K562 (cell line): ENCODE results near the gene RALGAPB. TPM values are rescaled to one million over a fixed set of nuclear protein-coding genes. Genes with fewer than 3 reads are reported as not detected.

Experiments used
- ASH1L ChIP-seq: fragments of 450-650 bp; IDR thresholded peaks from 2 replicates; pipeline ENCODE4 v1.6.1; 2018; ENCODE audit warnings: borderline replicate concordance, mild to moderate bottlenecking, low read depth; ENCODE audit not compliant: partially characterized antibody
- CCNT2 ChIP-seq: IDR thresholded peaks from 2 replicates; pipeline ENCODE4 v1.6.1; 2011; ENCODE audit warnings: borderline replicate concordance, low read depth, mild to moderate bottlenecking, moderate library complexity, mixed read lengths, low read length; ENCODE audit not compliant: insufficient read length; ENCODE audit errors: extremely low read depth
- EZH2 ChIP-seq: IDR thresholded peaks from 2 replicates; pipeline ENCODE4 v1.6.1; 2012; ENCODE audit warnings: low read depth, mild to moderate bottlenecking, inconsistent platforms, low read length, borderline replicate concordance
- GATAD2A ChIP-seq: fragments of 450-650 bp; IDR thresholded peaks from 2 replicates; pipeline ENCODE4 v1.6.1; 2017
- GATAD2B ChIP-seq: fragments of 450-650 bp; IDR thresholded peaks from 2 replicates; pipeline ENCODE4 v1.6.1; 2017; ENCODE audit warnings: mild to moderate bottlenecking, borderline replicate concordance
- HMG20B ChIP-seq: fragments of 250-450 bp; sonication (Bioruptor Pico); IDR thresholded peaks from 2 replicates; pipeline ENCODE4 v1.5.0; 2021; ENCODE audit warnings: mild to moderate bottlenecking
- NCOR1 ChIP-seq: fragments of 450-650 bp; IDR thresholded peaks from 2 replicates; pipeline ENCODE4 v1.6.1; 2016; ENCODE audit warnings: mild to moderate bottlenecking, moderate library complexity
- NR3C1 ChIP-seq: sonication (generic); formaldehyde crosslinking; IDR thresholded peaks from 2 replicates; pipeline ENCODE4 v1.8.1; 2022; ENCODE audit warnings: missing genetic modification reagents
- SRSF9 ChIP-seq: fragments of 200-400 bp; formaldehyde crosslinking; IDR thresholded peaks from 2 replicates; pipeline ENCODE4 v1.6.1; 2017; ENCODE audit warnings: low read depth, low read length, borderline replicate concordance
- STAG1 ChIP-seq: sonication (generic); formaldehyde crosslinking; IDR thresholded peaks from 2 replicates; pipeline ENCODE4 v1.5.0; 2020; ENCODE audit warnings: missing genetic modification reagents, borderline replicate concordance
- ZEB2 ChIP-seq: fragments of 450-650 bp; IDR thresholded peaks from 2 replicates; pipeline ENCODE4 v1.6.1; 2016
- ZNF274 ChIP-seq: IDR thresholded peaks from 2 replicates; pipeline ENCODE4 v1.6.1; 2011; ENCODE audit warnings: low read depth, mild to moderate bottlenecking, low read length, moderate library complexity, borderline replicate concordance
- ZNF408 ChIP-seq: fragments of 250-450 bp; sonication (Bioruptor Pico); IDR thresholded peaks from 2 replicates; pipeline ENCODE4 v1.4.0; 2020; ENCODE audit warnings: low read depth, mild to moderate bottlenecking, moderate library complexity
- polyA plus RNA-seq, 8 experiments: library from polyadenylated mRNA; depleted of rRNA in 4 of 8; stranded (reverse) in 5 of 8; unstranded in 3 of 8; fragments of >200 nt; fragmentation: Nextera tagmentation in 2 of 8; fragmentation: Illumina TruSeq in 1 of 8; extraction: Ambion mirVana in 2 of 8; extraction: Trizol in 1 of 8; gene quantifications; 2 replicates each; pipeline versions ENCODE4 v1.2.1 to v1.2.3, GENCODE V29; 2011 to 2014; ENCODE audit warnings: inconsistent platforms in 1 of 8, missing spikeins in 1 of 8
- total RNA-seq, 7 experiments: library from RNA; depleted of rRNA in 6 of 7; stranded (reverse); fragments of >200 nt in 6 of 7; fragmentation: Illumina TruSeq in 2 of 7; extraction: Trizol in 2 of 7; gene quantifications; 2 replicates each; pipeline versions ENCODE4 v1.2.1 to v1.2.3, GENCODE V29; 2011 to 2021; ENCODE audit warnings: low replicate concordance in 1 of 7
- TF ChIP-seq, protein P1 (sequence below): sonication (generic); formaldehyde crosslinking; IDR thresholded peaks from 2 replicates; pipeline ENCODE4 v1.8.0; 2023; ENCODE audit warnings: missing genetic modification reagents, mild to moderate bottlenecking, borderline replicate concordance
- TF ChIP-seq, protein P2 (sequence below), 2 experiments: fragments of 250-450 bp in 1 of 2; fragments of 450-650 bp in 1 of 2; sonication (Bioruptor Pico) in 1 of 2; IDR thresholded peaks; 2 replicates each; pipeline versions ENCODE4 v1.6.1 to v1.8.0; 2016 to 2021; ENCODE audit warnings: mild to moderate bottlenecking in 2 of 2, moderate library complexity in 2 of 2, missing compliant biosample characterization in 1 of 2, missing genetic modification characterization in 1 of 2
- TF ChIP-seq, protein P3 (sequence below): IDR thresholded peaks from 3 replicates; pipeline ENCODE4 v1.6.1; 2011; ENCODE audit warnings: borderline replicate concordance, mild to moderate bottlenecking, moderate library complexity; ENCODE audit not compliant: insufficient read length; ENCODE audit errors: extremely low read depth

RALGAPB gene
- total and polyA plus RNA-seq, 9 of the 15 experiments (the other 6 are each of a cell fraction or from before 2014, with no cell fraction given): 4.3 to 25.6 (median 13.6) TPM

DNA sequence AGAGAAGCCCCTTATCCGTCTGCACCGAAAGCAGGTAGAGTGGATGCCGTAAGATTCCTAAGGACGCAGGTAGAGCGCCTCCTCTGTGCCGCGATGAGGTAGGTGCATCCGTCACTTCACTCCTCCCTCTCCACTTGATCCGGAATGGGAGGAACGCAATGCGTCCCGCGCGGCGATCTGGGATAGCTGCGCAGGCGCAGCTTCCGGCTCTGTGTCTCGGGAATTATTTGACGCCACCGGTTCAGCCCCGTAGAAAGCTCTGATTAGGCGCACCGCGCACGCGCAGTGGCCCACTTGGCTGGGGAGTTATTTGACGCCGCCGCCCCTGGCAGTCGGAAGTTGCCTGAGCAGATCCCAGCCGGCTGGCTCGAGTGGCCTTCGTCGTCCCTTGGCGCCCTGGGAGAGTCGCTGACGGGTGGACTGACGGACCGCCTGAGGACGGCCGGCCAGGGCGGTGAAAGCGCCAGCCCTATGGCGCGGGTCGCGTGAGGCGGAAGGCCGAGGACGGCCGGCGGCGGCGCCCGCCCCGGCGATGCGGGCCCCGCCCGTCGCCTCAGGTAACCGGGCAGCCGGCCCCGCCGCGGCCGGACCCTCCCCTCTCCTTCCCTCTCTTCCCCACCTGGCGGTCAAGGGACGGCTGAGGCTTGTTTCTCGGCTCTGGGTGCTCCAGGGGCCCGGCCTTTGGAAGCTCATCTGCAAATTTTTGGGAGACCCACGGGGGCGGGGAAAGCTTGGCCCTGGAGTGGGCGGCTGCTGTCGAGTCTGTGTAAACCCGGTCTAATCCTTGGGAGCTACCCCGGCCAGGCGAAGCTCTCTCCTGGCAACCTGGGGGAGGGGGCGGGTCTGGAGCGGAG, at the start of gene RALGAPB (continued):
- TF ChIP-seq HMG20B: no peak
- TF ChIP-seq ZNF408 (CRISPR knock-in tag): no peak
- no peak for TF ChIP-seq STAG1 (CRISPR knock-in tag)
- TF ChIP-seq ASH1L: peak; percentile 5
- TF ChIP-seq ZNF274: no peak
- peak; percentile 29 for TF ChIP-seq CCNT2
- TF ChIP-seq ZEB2: peak; percentile 93
- TF ChIP-seq, protein P1, sequence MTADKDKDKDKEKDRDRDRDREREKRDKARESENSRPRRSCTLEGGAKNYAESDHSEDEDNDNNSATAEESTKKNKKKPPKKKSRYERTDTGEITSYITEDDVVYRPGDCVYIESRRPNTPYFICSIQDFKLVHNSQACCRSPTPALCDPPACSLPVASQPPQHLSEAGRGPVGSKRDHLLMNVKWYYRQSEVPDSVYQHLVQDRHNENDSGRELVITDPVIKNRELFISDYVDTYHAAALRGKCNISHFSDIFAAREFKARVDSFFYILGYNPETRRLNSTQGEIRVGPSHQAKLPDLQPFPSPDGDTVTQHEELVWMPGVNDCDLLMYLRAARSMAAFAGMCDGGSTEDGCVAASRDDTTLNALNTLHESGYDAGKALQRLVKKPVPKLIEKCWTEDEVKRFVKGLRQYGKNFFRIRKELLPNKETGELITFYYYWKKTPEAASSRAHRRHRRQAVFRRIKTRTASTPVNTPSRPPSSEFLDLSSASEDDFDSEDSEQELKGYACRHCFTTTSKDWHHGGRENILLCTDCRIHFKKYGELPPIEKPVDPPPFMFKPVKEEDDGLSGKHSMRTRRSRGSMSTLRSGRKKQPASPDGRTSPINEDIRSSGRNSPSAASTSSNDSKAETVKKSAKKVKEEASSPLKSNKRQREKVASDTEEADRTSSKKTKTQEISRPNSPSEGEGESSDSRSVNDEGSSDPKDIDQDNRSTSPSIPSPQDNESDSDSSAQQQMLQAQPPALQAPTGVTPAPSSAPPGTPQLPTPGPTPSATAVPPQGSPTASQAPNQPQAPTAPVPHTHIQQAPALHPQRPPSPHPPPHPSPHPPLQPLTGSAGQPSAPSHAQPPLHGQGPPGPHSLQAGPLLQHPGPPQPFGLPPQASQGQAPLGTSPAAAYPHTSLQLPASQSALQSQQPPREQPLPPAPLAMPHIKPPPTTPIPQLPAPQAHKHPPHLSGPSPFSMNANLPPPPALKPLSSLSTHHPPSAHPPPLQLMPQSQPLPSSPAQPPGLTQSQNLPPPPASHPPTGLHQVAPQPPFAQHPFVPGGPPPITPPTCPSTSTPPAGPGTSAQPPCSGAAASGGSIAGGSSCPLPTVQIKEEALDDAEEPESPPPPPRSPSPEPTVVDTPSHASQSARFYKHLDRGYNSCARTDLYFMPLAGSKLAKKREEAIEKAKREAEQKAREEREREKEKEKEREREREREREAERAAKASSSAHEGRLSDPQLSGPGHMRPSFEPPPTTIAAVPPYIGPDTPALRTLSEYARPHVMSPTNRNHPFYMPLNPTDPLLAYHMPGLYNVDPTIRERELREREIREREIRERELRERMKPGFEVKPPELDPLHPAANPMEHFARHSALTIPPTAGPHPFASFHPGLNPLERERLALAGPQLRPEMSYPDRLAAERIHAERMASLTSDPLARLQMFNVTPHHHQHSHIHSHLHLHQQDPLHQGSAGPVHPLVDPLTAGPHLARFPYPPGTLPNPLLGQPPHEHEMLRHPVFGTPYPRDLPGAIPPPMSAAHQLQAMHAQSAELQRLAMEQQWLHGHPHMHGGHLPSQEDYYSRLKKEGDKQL (CRISPR knock-in tag): no peak
- TF ChIP-seq GATAD2A: no peak
- TF ChIP-seq, protein P2, sequence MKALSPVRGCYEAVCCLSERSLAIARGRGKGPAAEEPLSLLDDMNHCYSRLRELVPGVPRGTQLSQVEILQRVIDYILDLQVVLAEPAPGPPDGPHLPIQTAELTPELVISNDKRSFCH (CRISPR knock-in tag; IDR thresholded peaks at IDR 0.05): no peak
- TF ChIP-seq, protein P2 (tag; IDR thresholded peaks at IDR 0.05): no peak
- peak; percentile 42; the same call in 1 of the 2 replicates for TF ChIP-seq GATAD2B
- TF ChIP-seq, protein P3, sequence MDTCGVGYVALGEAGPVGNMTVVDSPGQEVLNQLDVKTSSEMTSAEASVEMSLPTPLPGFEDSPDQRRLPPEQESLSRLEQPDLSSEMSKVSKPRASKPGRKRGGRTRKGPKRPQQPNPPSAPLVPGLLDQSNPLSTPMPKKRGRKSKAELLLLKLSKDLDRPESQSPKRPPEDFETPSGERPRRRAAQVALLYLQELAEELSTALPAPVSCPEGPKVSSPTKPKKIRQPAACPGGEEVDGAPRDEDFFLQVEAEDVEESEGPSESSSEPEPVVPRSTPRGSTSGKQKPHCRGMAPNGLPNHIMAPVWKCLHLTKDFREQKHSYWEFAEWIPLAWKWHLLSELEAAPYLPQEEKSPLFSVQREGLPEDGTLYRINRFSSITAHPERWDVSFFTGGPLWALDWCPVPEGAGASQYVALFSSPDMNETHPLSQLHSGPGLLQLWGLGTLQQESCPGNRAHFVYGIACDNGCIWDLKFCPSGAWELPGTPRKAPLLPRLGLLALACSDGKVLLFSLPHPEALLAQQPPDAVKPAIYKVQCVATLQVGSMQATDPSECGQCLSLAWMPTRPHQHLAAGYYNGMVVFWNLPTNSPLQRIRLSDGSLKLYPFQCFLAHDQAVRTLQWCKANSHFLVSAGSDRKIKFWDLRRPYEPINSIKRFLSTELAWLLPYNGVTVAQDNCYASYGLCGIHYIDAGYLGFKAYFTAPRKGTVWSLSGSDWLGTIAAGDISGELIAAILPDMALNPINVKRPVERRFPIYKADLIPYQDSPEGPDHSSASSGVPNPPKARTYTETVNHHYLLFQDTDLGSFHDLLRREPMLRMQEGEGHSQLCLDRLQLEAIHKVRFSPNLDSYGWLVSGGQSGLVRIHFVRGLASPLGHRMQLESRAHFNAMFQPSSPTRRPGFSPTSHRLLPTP: no peak
- no peak for TF ChIP-seq NCOR1
- no peak for TF ChIP-seq SRSF9
- no peak for TF ChIP-seq EZH2
- TF ChIP-seq NR3C1 (CRISPR knock-in tag): no peak
